ENCODE measurements around the gene MDM1. TPM values are rescaled to one million over a fixed set of nuclear protein-coding genes. Genes with fewer than 3 reads are reported as not detected.

MDM1 gene
- total RNA-seq, 4 donors from 2014 or later, result 5.9 to 9.3 (median 7.6) TPM

- WGBS, 2 donors, result 39 to 42% methylated on average over 6 of the region's 6 CpGs
- no peak for TF ChIP-seq POLR2A (IDR thresholded peaks at IDR 0.05)
- TF ChIP-seq CTCF (IDR thresholded peaks at IDR 0.05), result no peak
- intact Hi-C loops (cut with DNase I; ENCODE audit: low total_unique reads), result no loop called here
- DNase-seq (ENCODE audit: low spot score in 2 of 2), result no peak
- no peak overlapping the region for H3K4me3 ChIP-seq (ENCODE audit: low read depth, poor library complexity, severe bottlenecking)
These were observed 86.8 kb downstream of the MDM1 start for GRCh38 chr12:68245180-68246021.

Other genes starting within 250 kb of the MDM1 start
- not detected for gene IFNG, start 172.6 kb downstream of the MDM1 start, total RNA-seq
- not detected for gene IL26, start 106.6 kb downstream of the MDM1 start, total RNA-seq
- not detected for gene IL22, start 78.8 kb downstream of the MDM1 start, total RNA-seq

Data from lower leg skin (tissue), 4 donors.